ENCODE data around the gene MYO16. TPM values are rescaled to one million over a fixed set of nuclear protein-coding genes. Genes with fewer than 3 reads are reported as not detected.
"Not testable (repeated sequence)": the region's sequence is repeated elsewhere in the genome, so short reads cannot be mapped to it uniquely, and the experiment has no call there.

The MYO16 gene
- polyA plus RNA-seq, 1 donor, result 0.50 TPM

DNA sequence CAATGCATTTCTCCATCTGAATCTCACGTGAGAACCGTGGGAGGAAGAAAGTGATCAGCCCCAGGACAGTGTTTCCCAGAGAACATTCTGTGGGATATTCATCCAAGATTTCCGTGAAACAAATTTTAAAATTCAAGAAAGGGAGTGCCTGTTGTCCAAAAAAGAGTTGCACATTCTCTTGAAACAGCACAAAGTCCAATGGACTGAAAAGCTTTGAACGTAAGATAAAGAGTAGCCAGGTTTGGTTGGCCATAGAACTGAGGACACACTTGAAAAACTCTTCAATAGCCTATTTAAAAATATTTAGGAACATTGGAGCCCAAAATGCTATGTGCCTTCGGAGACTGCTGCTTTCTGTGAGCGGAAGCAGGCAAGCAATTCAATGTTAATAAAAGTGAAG lies 353.9 kb downstream of the MYO16 start:
- DNase-seq, result no peak

DNA sequence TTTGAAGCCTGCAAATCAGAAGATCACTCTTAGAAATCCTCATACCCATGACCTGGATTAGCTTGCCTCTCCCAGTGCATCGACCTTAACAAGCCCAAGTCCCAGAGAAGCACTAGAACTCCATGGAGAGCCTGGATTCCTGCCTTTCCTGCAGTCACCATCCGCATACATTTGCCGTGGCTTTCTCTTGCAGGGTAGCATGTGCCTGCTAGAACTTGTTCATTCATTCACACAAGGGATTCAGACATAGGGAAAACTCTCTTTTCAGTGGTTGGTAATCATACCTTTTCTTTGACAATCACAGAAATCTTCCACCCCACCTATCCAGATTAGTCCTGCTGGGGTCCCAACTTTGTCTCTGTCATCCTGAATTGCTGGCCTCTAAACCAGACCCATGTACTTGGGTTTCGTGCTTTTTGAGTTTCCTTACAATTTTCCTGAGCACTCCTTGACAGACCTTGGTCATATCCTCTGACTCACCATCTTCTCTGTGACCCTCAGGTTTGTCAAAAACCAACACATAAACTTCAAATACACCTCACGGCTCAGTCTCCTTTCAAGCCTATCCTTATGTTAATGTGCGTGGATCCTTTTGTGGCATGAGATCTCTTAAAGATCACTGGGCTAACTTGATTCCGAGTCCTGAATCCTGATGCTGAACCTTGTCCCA lies 355.0 kb downstream of the MYO16 start:
- DNase-seq, result no peak

DNA sequence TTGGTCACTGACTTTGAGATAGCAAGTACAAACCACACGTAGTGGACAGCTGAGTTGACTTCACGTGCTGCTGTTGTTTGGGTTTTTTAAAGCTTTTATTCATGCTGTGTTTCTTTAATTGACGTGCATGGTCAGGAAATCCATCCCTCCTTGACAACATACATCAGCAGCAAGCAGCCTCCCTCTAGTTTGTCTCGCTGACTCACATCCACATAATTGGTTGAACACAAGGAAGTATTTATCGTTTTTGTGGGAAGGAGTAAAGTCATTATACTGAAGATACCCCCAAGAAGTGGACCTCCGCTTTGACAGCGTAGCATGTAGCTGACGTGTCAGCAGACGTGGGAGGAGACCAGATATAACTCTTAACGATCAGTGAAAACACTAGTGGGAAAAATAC lies 355.8 kb downstream of the MYO16 start:
- no peak for DNase-seq

DNA sequence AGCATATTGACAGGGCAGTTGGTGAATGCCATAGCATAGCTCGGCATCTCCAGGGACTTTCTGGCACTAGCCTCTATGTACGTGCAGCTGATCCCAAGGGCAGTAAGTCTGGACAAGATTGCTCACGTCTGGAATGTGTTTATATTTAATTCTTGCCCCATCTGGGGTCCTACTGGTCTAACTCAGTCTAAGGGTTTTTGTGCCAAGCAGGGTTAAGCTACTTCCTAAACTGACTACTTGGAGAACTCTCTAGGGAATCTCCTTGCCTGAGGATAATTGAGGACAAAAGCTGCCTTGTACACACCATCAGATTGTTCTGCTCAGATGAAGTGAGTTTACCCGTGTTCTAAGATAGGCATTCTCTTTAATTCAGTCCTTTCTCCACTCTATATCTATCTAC lies 358.1 kb downstream of the MYO16 start:
- no peak for DNase-seq

DNA sequence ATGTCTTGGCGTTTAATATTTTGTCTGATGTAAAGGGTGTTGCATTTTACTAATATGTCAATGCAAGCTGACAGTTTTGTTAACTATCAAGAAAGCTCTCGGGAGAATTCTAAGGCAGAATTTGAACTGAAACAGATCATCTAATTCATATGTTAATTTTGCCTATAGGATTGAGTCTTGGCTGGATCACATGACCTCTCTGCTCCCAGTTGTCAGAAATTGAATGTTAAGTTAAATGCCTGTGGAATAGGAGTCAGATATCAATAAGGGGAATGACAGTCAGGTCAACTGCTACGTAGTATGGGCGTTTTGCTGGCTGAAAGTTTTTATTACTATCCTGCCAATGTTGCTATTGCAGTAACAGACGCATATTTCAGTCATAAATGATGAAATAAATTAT lies 358.5 kb downstream of the MYO16 start:
- no peak for DNase-seq

DNA sequence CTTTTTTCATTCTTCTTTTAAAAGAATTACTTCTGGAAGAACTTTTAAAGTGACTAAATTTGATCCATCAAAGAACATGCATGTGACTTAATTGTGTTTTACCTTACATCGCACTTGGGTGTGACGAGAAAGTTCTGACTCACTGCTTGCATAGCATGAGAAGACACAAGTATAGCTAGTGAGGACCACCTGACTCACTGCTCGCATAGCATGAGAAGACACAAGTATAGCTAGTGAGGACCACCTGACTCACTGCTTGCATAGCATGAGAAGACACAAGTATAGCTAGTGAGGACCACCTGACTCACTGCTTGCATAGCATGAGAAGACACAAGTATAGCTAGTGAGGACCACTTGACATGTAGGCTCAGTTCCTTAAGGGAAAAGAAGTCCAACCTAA lies 362.0 kb downstream of the MYO16 start:
- not testable (repeated sequence) for DNase-seq

DNA sequence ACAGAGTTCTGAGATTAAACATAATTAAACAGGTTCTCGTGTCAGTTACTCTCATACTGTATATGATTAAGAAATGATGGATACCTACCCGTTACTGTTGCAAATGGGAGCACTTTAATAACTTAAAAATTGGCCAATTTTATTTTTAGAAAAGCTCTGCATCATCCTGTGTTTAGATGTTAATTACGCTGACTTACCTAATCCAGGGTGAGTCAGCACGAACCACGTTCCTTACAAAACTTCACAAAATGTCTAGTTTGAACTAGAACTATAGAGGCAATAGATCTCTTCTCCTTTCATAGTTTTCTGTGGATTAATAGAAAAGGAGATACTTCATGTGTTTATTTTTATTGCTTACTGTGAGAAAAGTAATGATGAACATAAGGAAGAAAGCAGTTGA lies 363.9 kb downstream of the MYO16 start:
- DNase-seq, result no peak

DNA sequence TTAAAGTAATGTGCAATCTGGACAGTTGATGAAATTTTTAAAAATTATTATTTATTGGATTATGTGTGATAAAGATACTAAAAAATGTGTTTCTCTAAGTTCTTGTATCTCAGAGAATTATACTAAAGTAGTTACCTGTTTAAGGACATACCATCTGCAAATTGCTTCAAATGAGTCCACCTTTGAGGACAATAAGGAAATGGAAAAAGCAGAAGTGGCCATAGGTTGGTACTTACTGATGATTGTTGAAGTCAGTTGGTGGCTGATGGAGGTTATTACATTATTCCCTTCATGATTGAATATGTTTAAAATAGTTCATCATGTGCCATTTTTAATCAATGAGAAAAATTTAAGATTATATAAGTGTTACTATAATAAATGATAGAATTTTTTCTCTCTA lies 367.0 kb downstream of the MYO16 start:
- DNase-seq, result no peak

DNA sequence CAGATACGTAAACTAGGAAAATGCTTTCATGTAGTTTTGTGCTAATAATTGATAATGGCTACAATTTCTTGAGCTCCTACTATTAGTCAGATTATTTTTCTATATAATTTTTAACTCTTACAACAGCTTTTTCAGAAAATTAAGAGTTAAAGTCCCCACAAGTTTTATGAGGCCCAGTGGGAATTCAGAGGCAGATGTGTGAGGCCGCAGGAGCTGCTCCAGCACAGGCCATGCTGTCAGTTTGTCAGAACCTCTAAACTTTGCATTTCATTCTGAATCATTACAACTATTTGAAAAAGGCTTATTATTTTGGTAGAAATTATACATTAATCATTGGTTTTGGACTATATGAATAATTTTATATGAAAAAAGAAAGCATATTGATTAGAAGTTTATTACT lies 370.8 kb downstream of the MYO16 start:
- DNase-seq, result no peak

DNA sequence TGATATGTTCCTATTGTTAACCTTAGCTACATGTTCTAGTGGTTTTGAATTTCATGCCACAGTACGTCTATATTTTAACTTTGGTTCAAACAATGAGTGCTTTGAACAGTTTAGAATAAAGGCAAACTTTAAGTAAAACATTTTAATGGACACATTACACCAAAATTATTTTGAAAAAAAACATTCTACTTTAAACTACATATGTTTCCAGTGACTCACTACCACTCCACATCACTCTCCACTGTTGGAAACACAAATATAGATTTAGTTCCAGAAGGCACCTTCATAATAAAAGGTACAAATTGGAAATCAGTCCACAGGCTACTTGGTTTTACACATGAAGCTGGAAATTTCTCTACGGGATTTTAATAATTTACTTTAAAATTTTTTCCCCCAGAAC lies 373.5 kb downstream of the MYO16 start:
- DNase-seq, result no peak

DNA sequence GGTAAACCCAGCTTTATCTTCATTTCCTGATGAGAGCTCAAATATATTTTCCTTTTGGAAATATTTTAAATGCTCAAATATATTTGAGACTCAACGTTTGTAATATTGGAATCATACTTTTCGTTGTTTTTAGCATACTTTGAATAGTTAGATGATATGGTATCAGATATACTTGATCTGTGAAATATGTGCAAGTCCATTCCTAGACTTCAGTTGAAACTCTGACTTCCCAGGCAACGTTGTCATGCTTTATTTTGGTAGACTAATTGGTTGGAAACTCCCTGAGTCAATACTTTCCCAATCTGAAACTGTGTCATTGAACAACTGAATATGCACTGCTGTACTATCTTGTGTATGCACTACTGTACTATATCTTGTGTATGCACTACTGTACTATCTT lies 378.5 kb downstream of the MYO16 start:
- DNase-seq, result no peak

DNA sequence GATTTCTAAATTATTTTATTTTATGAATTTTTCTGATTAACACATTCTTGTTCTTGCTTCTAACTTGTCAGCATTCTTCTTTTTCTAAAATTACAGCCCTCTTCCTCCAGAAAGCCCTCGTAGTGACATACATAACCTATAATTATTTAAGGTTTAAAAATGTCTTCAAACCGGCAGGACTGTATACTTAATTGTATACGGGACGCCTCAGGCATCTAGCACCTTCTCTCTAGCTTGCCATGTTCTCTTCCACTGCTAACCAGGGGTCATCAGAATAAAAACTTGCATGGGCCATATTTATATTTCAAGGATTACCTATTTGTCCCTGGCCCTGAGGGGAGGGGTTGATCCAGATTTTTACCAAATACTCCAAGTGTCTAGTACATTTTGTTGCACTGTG lies 380.3 kb downstream of the MYO16 start:
- no peak for DNase-seq

DNA sequence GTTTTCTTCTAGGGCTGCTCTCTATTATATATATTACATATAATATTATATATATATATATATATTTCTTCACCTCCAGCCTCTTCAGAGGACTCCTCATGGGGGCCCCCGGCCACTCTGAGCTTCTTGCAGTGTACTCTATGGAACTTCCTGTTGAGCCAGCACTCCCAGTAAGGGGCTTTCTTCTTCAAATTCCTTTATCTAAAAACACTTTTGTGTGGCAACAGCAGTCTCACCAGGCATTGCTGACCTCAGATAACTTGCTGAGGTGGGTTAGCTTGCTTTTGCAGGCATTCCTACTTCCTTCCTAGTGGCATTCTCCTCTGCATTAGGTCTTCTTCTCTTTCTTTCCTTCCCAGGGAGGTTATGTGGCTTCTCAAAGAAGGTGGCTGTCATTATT lies 381.5 kb downstream of the MYO16 start:
- no peak for DNase-seq

DNA sequence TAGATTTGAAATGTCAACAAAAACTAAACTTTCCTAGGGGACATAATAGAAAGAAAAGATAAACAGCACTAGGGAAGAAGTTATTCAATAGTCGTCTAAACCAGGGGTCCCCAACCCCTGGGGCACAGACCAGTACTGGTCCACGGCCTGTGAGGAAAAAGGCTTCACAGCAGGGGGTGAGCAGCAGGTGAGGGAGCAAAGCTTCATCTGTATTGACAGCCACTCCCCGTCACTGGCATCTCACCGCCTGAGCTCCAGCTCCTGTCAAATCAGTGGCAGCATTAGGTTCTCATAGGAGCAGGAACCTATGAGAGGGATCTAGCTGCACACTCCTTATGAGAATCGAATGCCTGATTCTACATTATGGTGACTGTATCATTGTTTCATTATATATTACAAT lies 382.7 kb downstream of the MYO16 start:
- DNase-seq, result no peak

DNA sequence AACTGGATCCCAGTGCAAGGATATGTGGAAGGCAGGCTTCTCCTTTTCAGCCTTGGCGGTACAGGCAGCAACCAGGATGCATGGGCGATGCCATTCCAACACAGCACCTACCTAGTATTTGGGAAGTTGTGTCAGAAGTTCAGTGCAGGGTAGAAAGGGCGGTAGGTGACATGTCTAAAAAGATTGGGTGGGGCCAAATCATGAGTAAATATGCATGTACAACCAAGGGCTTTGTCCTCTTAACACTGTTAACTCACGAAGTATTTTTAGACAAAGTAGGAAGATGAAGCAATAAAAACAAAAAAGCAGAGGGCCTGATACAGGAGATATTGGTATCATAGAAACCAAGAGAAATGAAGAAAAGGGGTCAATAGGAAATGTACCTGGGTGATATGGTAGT lies 392.1 kb downstream of the MYO16 start:
- no peak for DNase-seq

DNA sequence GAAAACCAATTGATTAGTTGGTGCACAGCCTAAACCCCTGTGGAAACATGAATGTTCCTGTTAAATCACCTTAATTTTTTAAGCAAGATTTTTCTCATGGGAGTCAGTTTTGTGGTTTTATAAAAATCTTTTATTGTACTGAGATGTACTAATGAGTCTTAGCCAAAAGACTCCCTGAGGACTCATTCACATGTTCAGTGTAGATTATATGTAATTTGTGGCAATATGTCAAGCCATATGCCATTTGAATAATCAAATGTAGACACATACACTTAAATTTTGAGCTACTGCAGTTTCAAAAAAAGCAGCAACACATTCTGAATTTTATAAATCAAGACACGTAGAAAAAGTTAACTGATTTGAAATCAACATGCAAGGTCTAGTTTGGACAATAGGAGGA lies 395.2 kb downstream of the MYO16 start:
- DNase-seq, result no peak

DNA sequence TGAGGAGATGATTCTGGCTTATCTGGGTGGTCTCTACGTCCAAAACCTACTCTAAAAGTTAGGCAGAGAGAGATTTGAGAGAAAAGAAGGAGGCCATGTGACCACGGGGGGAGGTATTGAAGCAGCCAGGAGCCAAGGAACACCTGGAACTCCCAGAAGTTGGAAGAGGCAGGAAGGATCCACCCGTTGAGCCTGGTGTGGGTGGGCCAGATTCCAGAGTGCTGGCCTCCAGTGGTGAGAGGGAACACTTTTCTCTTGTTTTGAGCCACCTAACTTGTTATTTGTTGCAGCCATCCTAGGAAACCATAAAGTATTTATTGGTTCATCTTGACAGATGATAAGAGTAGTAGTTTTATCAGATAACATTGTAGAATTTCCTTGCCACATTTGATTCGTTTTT lies 396.9 kb downstream of the MYO16 start:
- DNase-seq, result no peak

DNA sequence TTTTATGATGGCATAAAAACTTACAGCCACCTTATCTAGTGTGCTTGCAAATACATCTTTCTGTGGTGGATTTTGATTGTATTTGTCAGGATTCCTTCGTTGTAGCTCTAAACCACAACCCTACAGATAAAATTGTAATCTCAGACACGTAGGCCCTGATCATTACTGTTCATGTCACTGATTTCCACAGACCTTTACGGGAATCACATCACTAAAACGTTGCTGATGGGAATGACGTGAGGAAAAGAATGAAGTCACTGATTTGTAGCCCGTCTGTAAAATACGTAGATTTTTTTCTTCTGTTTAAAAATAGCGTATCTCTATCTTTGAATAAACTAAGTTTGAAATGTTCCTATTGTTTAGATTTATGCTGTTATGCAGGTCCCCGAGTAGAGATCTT lies 399.2 kb downstream of the MYO16 start:
- DNase-seq, result no peak

DNA sequence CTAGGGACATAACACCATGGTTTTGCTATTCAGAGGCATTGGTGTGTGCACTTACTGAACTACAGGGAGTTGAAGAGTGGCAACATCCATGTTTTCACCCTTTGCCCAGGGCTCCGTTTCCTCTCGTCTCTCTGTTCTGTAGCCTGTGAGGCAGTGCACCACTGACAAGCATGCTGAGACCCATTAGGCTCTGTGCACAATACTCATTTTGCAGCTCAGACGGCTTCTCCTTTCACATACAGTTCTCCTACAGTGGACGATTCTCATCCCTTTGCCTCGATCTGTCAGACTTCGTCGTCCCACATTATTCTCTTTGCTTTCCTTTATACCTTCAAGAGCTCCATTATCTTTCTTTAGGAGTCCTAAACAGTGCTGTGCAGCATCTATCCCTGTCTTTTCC lies 403.7 kb downstream of the MYO16 start:
- no peak for DNase-seq

DNA sequence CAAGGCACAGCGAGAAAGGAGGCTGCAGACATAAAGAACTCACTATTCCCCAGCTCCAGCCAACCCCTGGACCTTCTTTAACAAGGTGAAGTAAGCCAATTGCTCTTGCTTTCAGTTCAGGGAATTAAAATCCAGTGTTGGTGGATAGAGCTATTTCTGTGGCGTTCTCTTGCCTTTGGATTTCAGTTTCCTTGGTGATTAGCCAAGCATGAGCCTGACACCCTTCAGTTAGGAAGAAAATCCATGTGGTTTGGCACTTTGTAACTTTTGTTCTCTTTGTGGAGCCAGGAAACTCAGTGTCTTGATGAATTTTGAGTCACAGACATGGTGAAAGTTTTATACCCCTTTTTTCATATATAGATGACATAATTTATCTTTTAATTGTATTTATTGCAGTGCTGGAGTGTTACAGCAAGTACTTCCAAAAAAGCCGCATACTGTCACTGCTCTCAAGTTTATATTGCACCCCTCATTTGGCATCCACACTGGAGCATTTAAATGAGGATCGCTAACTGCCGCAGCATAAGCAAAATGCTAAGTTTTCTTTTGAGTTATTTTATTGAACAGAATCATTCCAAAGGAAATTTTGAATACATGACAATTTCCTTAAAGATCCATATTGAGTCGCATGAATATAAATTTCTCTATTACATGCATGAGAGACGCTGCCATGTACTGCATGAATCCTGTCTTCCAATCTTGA lies 406.8 kb downstream of the MYO16 start:
- DNase-seq, result no peak

DNA sequence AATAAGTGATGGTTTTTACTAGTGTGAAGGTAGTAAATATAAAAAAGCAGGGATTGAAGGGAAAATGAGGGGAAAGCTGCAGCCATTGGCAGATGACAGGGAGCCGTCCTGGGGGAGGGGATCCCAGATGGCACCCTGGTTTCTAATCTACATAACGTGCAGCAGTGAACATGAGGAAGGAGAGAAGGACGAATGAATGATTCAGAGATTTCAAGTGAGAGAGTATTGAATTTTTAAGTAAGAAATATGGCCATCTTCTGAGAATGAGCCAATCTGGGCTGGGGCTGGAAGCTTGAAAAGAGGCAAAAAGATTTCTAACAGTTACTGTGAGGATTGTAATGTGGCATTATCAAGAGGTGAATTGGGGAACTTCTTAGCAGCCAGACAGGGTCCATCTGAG lies 414.2 kb downstream of the MYO16 start:
- DNase-seq, result no peak

DNA sequence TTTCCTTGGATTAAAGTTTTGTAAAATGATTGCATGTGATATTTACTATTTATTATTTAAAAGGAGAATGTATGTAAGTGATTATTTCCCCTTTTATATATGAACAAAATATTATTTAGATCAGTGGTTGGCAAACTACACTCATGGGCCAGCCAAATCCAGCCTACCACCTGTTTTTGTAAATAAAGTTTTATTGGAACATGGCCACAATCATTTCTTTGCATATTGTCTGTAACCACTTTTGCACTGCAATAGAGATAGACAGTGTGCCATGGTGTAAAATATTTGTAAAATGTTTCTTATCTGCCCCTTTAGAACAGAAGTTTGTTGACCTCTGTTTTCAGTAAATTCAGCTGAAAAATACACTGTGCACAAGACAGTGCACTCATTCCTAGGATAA lies 426.4 kb downstream of the MYO16 start:
- DNase-seq, result no peak

DNA sequence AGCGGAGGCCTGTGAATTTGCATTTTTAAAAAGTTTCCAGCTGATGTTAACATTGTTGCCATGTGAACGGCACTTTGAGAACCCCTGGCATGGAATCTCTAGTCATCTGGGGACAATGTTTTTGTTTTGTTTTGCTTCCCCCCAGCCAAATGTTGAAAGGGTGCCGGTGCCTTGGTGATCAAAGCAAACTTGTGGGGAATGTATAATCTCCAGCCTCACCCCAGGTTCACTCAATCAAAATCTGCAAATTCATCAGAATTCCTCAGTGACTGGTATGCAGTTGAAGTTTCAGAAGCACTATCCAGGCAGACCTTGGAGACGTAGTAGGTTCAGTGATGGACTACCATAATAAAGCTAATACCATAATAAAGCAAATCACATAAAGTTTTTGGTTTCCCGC lies 428.7 kb downstream of the MYO16 start:
- DNase-seq, result no peak

DNA sequence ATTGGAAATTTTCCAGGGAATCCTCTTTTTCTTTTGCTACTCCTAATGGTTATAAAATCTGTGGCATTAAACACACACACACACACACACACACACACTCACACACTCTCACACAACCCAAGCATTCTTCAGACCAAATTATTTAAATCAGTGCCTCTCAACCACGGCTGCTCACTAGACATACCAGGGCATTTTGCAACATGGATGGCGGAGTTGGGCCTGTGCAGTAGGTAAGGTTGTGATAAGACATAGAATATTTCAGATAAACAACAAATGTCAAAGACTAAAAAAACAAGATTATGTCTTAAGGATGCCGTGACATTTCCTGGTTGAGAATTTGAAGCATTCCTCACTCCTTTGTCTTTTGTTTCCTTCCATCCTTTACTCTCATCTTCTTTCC lies 443.1 kb downstream of the MYO16 start:
- no peak for DNase-seq
